ENCODE results near the gene MGMT.
"Not testable (repeated sequence)": the region's sequence is repeated elsewhere in the genome, so short reads cannot be mapped to it uniquely, and the experiment has no call there.

The MGMT gene

GRCh38 chr10:129466703-129467358 lies at the start of gene MGMT:
Gene MGMT, plus strand, starts transcription at chr10:129467241.
- Histone ChIP-seq H3K27me3 (ENCODE audit: insufficient read depth, low read length) (peaks cover 7% of the 10 kb centered on the region), H2AFZ (ENCODE audit: low read length, unreplicated experiment) (peak within 1 kb of the TSS; percentile 90), H3K4me3 (ENCODE audit: low read depth, low read length) (peak within 1 kb of the TSS; percentile 99), H3K27ac (ENCODE audit: low read depth, low read length) (no peak within 1 kb of the TSS), H3K36me3 (ENCODE audit: insufficient read depth, low read length) (0 out of 2 replicates have a peak, but pooled peaks cover 2% of the 10 kb centered on the region), H3K79me2 (ENCODE audit: control insufficient read depth, insufficient read depth, low read length, unreplicated experiment) (peaks cover 5% of the 10 kb centered on the region), H3K4me1 (ENCODE audit: control insufficient read depth, insufficient read depth, low read length, unreplicated experiment) (peaks cover 6% of the 10 kb centered on the region)

DNA sequence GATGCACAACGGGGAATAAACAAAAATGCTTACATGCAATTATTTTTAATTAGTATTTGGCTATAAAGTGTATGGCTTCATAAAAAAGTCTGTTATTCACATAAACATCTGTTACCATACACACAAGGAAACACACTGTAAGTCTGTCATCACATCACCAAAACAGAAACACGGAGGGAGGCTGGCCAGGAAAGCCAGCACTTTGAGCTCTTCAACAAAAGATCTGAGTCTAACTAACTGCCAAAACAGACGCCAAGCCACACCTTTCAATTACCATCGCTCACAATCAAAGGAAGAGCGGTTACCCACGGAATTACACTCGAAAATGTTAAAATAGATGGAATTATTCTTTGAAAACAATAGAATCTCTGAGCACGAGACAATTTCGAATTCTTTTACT lies 49.2 kb upstream of the MGMT start:
- Histone ChIP-seq H3K27ac (ENCODE audit: low read depth, low read length) (no peak overlapping the region), H3K79me2 (ENCODE audit: control insufficient read depth, insufficient read depth, low read length, unreplicated experiment) (no peaks in the 10 kb centered on the region), H3K27me3 (ENCODE audit: insufficient read depth, low read length) (0 out of 2 replicates have a peak, but pooled peaks cover 6% of the 10 kb centered on the region), H2AFZ (ENCODE audit: low read length, unreplicated experiment) (no peak overlapping the region), H3K4me3 (ENCODE audit: low read depth, low read length) (no peak overlapping the region), H3K4me1 (ENCODE audit: control insufficient read depth, insufficient read depth, low read length, unreplicated experiment) (no peaks in the 10 kb centered on the region), H3K36me3 (ENCODE audit: insufficient read depth, low read length) (no peaks in the 10 kb centered on the region)

DNA sequence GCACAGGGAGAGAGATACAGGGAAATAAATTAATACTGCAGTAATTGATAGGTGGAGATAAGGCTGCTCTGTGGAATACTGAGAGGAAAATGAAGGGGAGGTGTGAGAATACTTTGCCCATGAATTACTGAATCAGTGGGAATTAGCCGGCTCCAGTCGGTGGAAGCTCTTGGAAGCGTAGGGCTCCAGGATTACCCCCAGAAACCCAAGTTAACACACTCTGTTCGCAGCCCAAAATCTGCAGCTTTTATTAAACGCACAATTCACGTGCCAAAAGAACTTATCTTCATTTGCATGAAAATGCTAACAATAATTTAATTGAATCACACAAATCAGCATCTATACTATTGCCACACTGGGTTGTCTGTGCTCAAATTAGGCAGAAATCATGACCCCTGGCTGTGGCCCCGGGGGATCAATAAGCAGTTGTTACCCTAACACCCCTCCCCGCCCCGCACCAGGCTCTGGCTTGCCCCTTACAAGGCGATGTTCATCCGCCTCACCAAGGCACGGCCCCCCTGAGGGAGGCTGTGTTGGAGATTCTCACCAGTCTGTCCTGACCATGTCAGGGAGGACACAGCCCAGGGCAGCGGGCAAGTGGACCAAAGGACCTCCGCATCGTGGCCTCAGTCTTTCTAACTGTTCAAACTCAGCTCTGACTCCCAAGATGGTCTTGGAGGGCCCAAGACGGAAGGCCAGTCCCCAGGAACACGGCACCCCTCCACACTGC lies 48.4 kb upstream of the MGMT start:
- Histone ChIP-seq H3K27ac (ENCODE audit: low read depth, low read length) (no peak overlapping the region), H3K79me2 (ENCODE audit: control insufficient read depth, insufficient read depth, low read length, unreplicated experiment) (no peaks in the 10 kb centered on the region), H3K4me1 (ENCODE audit: control insufficient read depth, insufficient read depth, low read length, unreplicated experiment) (no peaks in the 10 kb centered on the region), H3K36me3 (ENCODE audit: insufficient read depth, low read length) (no peaks in the 10 kb centered on the region), H3K4me3 (ENCODE audit: low read depth, low read length) (no peak overlapping the region), H3K27me3 (ENCODE audit: insufficient read depth, low read length) (0 out of 2 replicates have a peak, but pooled peaks cover 6% of the 10 kb centered on the region), H2AFZ (ENCODE audit: low read length, unreplicated experiment) (no peak overlapping the region)

GRCh38 chr10:129419397-129419796 lies 47.6 kb upstream of the MGMT start:
- Histone ChIP-seq H2AFZ (ENCODE audit: low read length, unreplicated experiment) (no peak overlapping the region), H3K27ac (ENCODE audit: low read depth, low read length) (no peak overlapping the region), H3K27me3 (ENCODE audit: insufficient read depth, low read length) (0 out of 2 replicates have a peak, but pooled peaks cover 6% of the 10 kb centered on the region), H3K4me3 (ENCODE audit: low read depth, low read length) (no peak overlapping the region), H3K36me3 (ENCODE audit: insufficient read depth, low read length) (no peaks in the 10 kb centered on the region), H3K4me1 (ENCODE audit: control insufficient read depth, insufficient read depth, low read length, unreplicated experiment) (no peaks in the 10 kb centered on the region), H3K79me2 (ENCODE audit: control insufficient read depth, insufficient read depth, low read length, unreplicated experiment) (no peaks in the 10 kb centered on the region)

- Histone ChIP-seq H3K27me3 (ENCODE audit: insufficient read depth, low read length) (0 out of 2 replicates have a peak, but pooled peaks cover 6% of the 10 kb centered on the region), H3K36me3 (ENCODE audit: insufficient read depth, low read length) (no peaks in the 10 kb centered on the region), H3K79me2 (ENCODE audit: control insufficient read depth, insufficient read depth, low read length, unreplicated experiment) (no peaks in the 10 kb centered on the region)
Measured at GRCh38 chr10:129421399-129422010, 45.5 kb upstream of the MGMT start.

GRCh38 chr10:129424978-129425377 lies 42.1 kb upstream of the MGMT start:
- no peak overlapping the region for H3K27ac ChIP-seq (ENCODE audit: low read depth, low read length)
- no peaks in the 10 kb centered on the region for H3K27me3 ChIP-seq (ENCODE audit: insufficient read depth, low read length)
- no peaks in the 10 kb centered on the region for H3K4me1 ChIP-seq (ENCODE audit: control insufficient read depth, insufficient read depth, low read length, unreplicated experiment)
- no peak overlapping the region for H3K4me3 ChIP-seq (ENCODE audit: low read depth, low read length)
- H3K36me3 ChIP-seq (ENCODE audit: insufficient read depth, low read length): no peaks in the 10 kb centered on the region
- H3K79me2 ChIP-seq (ENCODE audit: control insufficient read depth, insufficient read depth, low read length, unreplicated experiment): no peaks in the 10 kb centered on the region
- H2AFZ ChIP-seq (ENCODE audit: low read length, unreplicated experiment): no peak overlapping the region

More at GRCh38 chr10:129421399-129422010, 45.5 kb upstream of the MGMT start:
- no peak overlapping the region for H3K27ac ChIP-seq (ENCODE audit: low read depth, low read length)
- H2AFZ ChIP-seq (ENCODE audit: low read length, unreplicated experiment): no peak overlapping the region
- no peak overlapping the region for H3K4me3 ChIP-seq (ENCODE audit: low read depth, low read length)
- no peaks in the 10 kb centered on the region for H3K4me1 ChIP-seq (ENCODE audit: control insufficient read depth, insufficient read depth, low read length, unreplicated experiment)

GRCh38 chr10:129426606-129427005 lies 40.4 kb upstream of the MGMT start:
- Histone ChIP-seq H3K27me3 (ENCODE audit: insufficient read depth, low read length) (no peaks in the 10 kb centered on the region), H3K27ac (ENCODE audit: low read depth, low read length) (no peak overlapping the region), H3K79me2 (ENCODE audit: control insufficient read depth, insufficient read depth, low read length, unreplicated experiment) (no peaks in the 10 kb centered on the region), H3K36me3 (ENCODE audit: insufficient read depth, low read length) (no peaks in the 10 kb centered on the region), H3K4me1 (ENCODE audit: control insufficient read depth, insufficient read depth, low read length, unreplicated experiment) (no peaks in the 10 kb centered on the region), H3K4me3 (ENCODE audit: low read depth, low read length) (no peak overlapping the region), H2AFZ (ENCODE audit: low read length, unreplicated experiment) (no peak overlapping the region)

- H3K27me3 ChIP-seq (ENCODE audit: insufficient read depth, low read length): no peaks in the 10 kb centered on the region
- H3K36me3 ChIP-seq (ENCODE audit: insufficient read depth, low read length): no peaks in the 10 kb centered on the region
- H3K4me1 ChIP-seq (ENCODE audit: control insufficient read depth, insufficient read depth, low read length, unreplicated experiment): no peaks in the 10 kb centered on the region
- no peak overlapping the region for H3K4me3 ChIP-seq (ENCODE audit: low read depth, low read length)
- no peak overlapping the region for H2AFZ ChIP-seq (ENCODE audit: low read length, unreplicated experiment)
- H3K27ac ChIP-seq (ENCODE audit: low read depth, low read length): no peak overlapping the region
- H3K79me2 ChIP-seq (ENCODE audit: control insufficient read depth, insufficient read depth, low read length, unreplicated experiment): no peaks in the 10 kb centered on the region
Measured at GRCh38 chr10:129433266-129433665, 33.8 kb upstream of the MGMT start.

DNA sequence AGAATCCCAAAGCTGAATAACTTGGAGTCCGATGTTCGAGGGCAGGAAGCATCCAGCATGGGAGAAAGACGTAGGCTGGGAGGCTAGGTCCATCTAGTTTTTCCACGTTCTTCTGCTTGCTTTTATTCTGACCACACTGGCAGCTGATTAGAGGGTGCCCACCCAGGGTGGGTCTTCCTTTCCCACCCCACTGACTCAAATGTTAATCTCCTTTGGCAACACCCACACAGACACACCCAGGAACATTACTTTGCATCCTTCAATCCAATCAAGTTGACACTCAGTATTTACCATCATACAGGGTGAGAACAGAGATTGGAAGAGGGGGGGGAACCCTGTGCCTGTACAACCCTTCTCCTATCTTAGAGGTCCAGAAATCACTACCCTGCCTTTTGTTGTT lies 31.3 kb upstream of the MGMT start:
- H3K4me3 ChIP-seq (ENCODE audit: low read depth, low read length); H3K27ac ChIP-seq (ENCODE audit: low read depth, low read length); H3K4me1 ChIP-seq (ENCODE audit: control insufficient read depth, insufficient read depth, low read length, unreplicated experiment); H3K27me3 ChIP-seq (ENCODE audit: insufficient read depth, low read length); H3K79me2 ChIP-seq (ENCODE audit: control insufficient read depth, insufficient read depth, low read length, unreplicated experiment); H3K36me3 ChIP-seq (ENCODE audit: insufficient read depth, low read length); H2AFZ ChIP-seq (ENCODE audit: low read length, unreplicated experiment): not testable (repeated sequence)

- H3K27ac ChIP-seq (ENCODE audit: low read depth, low read length): no peak overlapping the region
- no peaks in the 10 kb centered on the region for H3K79me2 ChIP-seq (ENCODE audit: control insufficient read depth, insufficient read depth, low read length, unreplicated experiment)
- H3K36me3 ChIP-seq (ENCODE audit: insufficient read depth, low read length): no peaks in the 10 kb centered on the region
- H3K4me1 ChIP-seq (ENCODE audit: control insufficient read depth, insufficient read depth, low read length, unreplicated experiment): no peaks in the 10 kb centered on the region
- H2AFZ ChIP-seq (ENCODE audit: low read length, unreplicated experiment): no peak overlapping the region
- no peaks in the 10 kb centered on the region; the same call in 1 of the 2 replicates for H3K27me3 ChIP-seq (ENCODE audit: insufficient read depth, low read length)
- H3K4me3 ChIP-seq (ENCODE audit: low read depth, low read length): no peak overlapping the region
Measured at GRCh38 chr10:129438024-129438423, 29.0 kb upstream of the MGMT start.

Measured in ACC112 (cell line).